Measurements from ENCODE around the gene IL22RA2. TPM values are rescaled to one million over a fixed set of nuclear protein-coding genes. Genes with fewer than 3 reads are reported as not detected.

The IL22RA2 gene
- total RNA-seq, 1 experiment from 2014 or later = not detected

DNA sequence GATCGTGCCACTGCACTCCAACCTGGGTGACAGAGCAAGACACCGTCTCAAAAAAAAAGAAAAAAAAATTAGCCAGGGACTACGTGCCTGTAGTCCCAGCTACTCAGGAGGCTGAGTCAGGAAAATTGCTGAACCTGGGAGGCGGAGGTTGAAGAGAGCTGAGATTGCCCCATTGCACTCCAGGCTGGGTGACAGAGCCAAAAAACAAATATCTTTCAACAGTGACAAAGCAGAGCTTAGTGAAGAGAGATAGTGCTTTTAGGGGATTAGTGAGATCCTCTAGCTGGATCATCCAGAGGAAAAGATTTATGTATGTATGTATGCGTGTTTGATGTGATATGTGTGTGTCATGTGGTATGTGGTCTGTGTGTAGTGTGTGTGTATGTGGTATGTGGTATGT lies 56.6 kb downstream of the IL22RA2 start:
- no TSS peak for BruUV-seq (replicated peaks)
- intact Hi-C loops (cut with micrococcal nuclease; ENCODE audit: unreplicated experiment) (no loop called here), in situ Hi-C loops (cut with HindIII; ENCODE audit: low pct_unique_long_range_greater_than_20kb, low sequenced_read_pairs) (no loop called here)
- no peak for TF ChIP-seq POLR2AphosphoS5 (IDR thresholded peaks at IDR 0.05; ENCODE audit: low read depth, low read length)
- Histone ChIP-seq H3K4me3 (ENCODE audit: low read depth in 2 of 2, low read length in 2 of 2) (no peak overlapping the region), H3K9me3 (ENCODE audit: control insufficient read depth, insufficient read depth, low read depth, low read length) (peaks cover 5% of the 10 kb centered on the region; the same call in 1 of the 2 replicates), H3K36me3 (ENCODE audit: control insufficient read depth, insufficient read depth, low read length) (no peaks in the 10 kb centered on the region), H3K27ac (ENCODE audit: low read length) (no peak overlapping the region), H3K27me3 (ENCODE audit: control insufficient read depth, insufficient read depth, low read length) (no peaks in the 10 kb centered on the region), H3K4me1 (ENCODE audit: control insufficient read depth, insufficient read depth, low read length) (no peaks in the 10 kb centered on the region)
- no peak for ATAC-seq
- ChIA-PET CTCF (no interaction called here), POLR2A (no interaction called here)
- DNase-seq (ENCODE audit: low read depth, low spot score) = no peak

DNA sequence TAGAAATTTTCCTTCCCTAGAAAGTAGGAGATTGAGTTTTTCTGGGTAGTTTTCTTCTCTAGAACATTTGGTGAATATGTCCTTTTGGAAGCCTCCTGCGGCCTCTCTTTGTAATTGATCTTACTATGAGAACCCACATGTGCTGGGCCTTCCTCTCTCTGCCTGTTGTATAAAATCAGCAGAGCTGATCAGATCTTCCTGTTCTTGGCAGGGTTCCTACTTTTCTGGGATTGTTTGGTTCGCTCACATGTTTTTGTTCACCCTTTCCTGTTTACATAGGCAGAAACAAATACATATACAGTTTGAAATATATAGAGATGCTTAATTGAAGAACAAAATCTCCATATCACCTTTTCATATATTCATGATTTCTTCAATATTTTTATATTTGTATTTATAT lies 57.8 kb downstream of the IL22RA2 start:
- no peak for ATAC-seq
- Histone ChIP-seq H3K4me3 (ENCODE audit: low read depth in 2 of 2, low read length in 2 of 2) (no peak overlapping the region), H3K27me3 (ENCODE audit: control insufficient read depth, insufficient read depth, low read length) (no peaks in the 10 kb centered on the region; the same call in 1 of the 2 replicates), H3K27ac (ENCODE audit: low read length) (no peak overlapping the region), H3K9me3 (ENCODE audit: control insufficient read depth, insufficient read depth, low read depth, low read length) (peaks cover 5% of the 10 kb centered on the region; the same call in 1 of the 2 replicates), H3K4me1 (ENCODE audit: control insufficient read depth, insufficient read depth, low read length) (no peaks in the 10 kb centered on the region), H3K36me3 (ENCODE audit: control insufficient read depth, insufficient read depth, low read length) (no peaks in the 10 kb centered on the region)
- no peak for DNase-seq (ENCODE audit: low read depth, low spot score)
- no TSS peak for BruUV-seq (replicated peaks)
- CTCF ChIA-PET = no interaction called here
- no peak for TF ChIP-seq CTCF (IDR thresholded peaks at IDR 0.05)
- TF ChIP-seq, protein P1, sequence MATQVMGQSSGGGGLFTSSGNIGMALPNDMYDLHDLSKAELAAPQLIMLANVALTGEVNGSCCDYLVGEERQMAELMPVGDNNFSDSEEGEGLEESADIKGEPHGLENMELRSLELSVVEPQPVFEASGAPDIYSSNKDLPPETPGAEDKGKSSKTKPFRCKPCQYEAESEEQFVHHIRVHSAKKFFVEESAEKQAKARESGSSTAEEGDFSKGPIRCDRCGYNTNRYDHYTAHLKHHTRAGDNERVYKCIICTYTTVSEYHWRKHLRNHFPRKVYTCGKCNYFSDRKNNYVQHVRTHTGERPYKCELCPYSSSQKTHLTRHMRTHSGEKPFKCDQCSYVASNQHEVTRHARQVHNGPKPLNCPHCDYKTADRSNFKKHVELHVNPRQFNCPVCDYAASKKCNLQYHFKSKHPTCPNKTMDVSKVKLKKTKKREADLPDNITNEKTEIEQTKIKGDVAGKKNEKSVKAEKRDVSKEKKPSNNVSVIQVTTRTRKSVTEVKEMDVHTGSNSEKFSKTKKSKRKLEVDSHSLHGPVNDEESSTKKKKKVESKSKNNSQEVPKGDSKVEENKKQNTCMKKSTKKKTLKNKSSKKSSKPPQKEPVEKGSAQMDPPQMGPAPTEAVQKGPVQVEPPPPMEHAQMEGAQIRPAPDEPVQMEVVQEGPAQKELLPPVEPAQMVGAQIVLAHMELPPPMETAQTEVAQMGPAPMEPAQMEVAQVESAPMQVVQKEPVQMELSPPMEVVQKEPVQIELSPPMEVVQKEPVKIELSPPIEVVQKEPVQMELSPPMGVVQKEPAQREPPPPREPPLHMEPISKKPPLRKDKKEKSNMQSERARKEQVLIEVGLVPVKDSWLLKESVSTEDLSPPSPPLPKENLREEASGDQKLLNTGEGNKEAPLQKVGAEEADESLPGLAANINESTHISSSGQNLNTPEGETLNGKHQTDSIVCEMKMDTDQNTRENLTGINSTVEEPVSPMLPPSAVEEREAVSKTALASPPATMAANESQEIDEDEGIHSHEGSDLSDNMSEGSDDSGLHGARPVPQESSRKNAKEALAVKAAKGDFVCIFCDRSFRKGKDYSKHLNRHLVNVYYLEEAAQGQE (IDR thresholded peaks at IDR 0.05; ENCODE audit: insufficient read depth in 1 of 2, low read depth in 2 of 2, low read length in 1 of 2) = no peak
- no peak for TF ChIP-seq TCF7L2 (IDR thresholded peaks at IDR 0.05; ENCODE audit: low read depth, low read length)
- TF ChIP-seq SIN3A (IDR thresholded peaks at IDR 0.05; ENCODE audit: borderline replicate concordance, insufficient read depth, low read depth, low read length) = no peak
- no peak for TF ChIP-seq POLR2AphosphoS5 (IDR thresholded peaks at IDR 0.05; ENCODE audit: low read depth, low read length)
- in situ Hi-C loops (cut with HindIII; ENCODE audit: low pct_unique_long_range_greater_than_20kb, low sequenced_read_pairs) = no loop called here
- POLR2A ChIA-PET = no interaction called here
- intact Hi-C loops (cut with micrococcal nuclease; ENCODE audit: unreplicated experiment) = no loop called here

- Histone ChIP-seq H3K4me1 (ENCODE audit: control insufficient read depth, insufficient read depth, low read length) (no peaks in the 10 kb centered on the region), H3K27ac (ENCODE audit: low read length) (no peak overlapping the region), H3K27me3 (ENCODE audit: control insufficient read depth, insufficient read depth, low read length) (no peaks in the 10 kb centered on the region; the same call in 1 of the 2 replicates), H3K9me3 (ENCODE audit: control insufficient read depth, insufficient read depth, low read depth, low read length) (no peaks in the 10 kb centered on the region; the same call in 1 of the 2 replicates), H3K36me3 (ENCODE audit: control insufficient read depth, insufficient read depth, low read length) (no peaks in the 10 kb centered on the region), H3K4me3 (ENCODE audit: low read depth in 2 of 2, low read length in 2 of 2) (no peak overlapping the region)
- BruUV-seq (replicated peaks) = no TSS peak
- no peak for ATAC-seq
- DNase-seq (ENCODE audit: low read depth, low spot score) = no peak
- ChIA-PET POLR2A (no interaction called here), CTCF (no interaction called here)
- intact Hi-C loops (cut with micrococcal nuclease; ENCODE audit: unreplicated experiment) = no loop called here
- in situ Hi-C loops (cut with HindIII; ENCODE audit: low pct_unique_long_range_greater_than_20kb, low sequenced_read_pairs) = no loop called here
- TF ChIP-seq CTCF (IDR thresholded peaks at IDR 0.05) = no peak
Observed at GRCh38 chr6:137112067-137112355, 61.4 kb downstream of the IL22RA2 start.

All from Panc1 (cell line).